HepG2 (cell line): ENCODE measurements around the gene PDE6H. TPM values are rescaled to one million over a fixed set of nuclear protein-coding genes. Genes with fewer than 3 reads are reported as not detected.

Experiments used
- CREM ChIP-seq, 2 experiments: sonication (generic) in 1 of 2; formaldehyde crosslinking in 1 of 2; IDR thresholded peaks; 2 replicates each; pipeline versions ENCODE4 v1.4.0 to v1.6.1; 2016 to 2020; ENCODE audit warnings: antibody characterized with exemption in 1 of 2, mild to moderate bottlenecking in 1 of 2, missing genetic modification reagents in 1 of 2
- ELF3 ChIP-seq: IDR thresholded peaks from 2 replicates; pipeline ENCODE4 v1.6.1; 2016; ENCODE audit warnings: missing genetic modification reagents, missing compliant biosample characterization
- HNF1A ChIP-seq, 2 experiments: sonication (generic) in 1 of 2; formaldehyde crosslinking in 1 of 2; IDR thresholded peaks; 2 replicates each; pipeline versions ENCODE4 v1.4.0 to v1.6.1; 2016 to 2020; ENCODE audit warnings: borderline replicate concordance in 1 of 2, low read depth in 1 of 2, mild to moderate bottlenecking in 1 of 2, missing genetic modification reagents in 1 of 2
- KLF11 ChIP-seq: IDR thresholded peaks from 2 replicates; pipeline ENCODE4 v1.6.1; 2016; ENCODE audit warnings: missing compliant biosample characterization
- NCOR1 ChIP-seq: fragments of 200-600 bp; sonication (generic); IDR thresholded peaks from 2 replicates; pipeline ENCODE4 v1.7.0; 2017; ENCODE audit warnings: antibody characterized with exemption, low read length, borderline replicate concordance
- PITX1 ChIP-seq: sonication (generic); formaldehyde crosslinking; IDR thresholded peaks from 2 replicates; pipeline ENCODE4 v1.5.1; 2020; ENCODE audit warnings: mild to moderate bottlenecking, missing genetic modification reagents
- POLR2AphosphoS2 ChIP-seq: IDR thresholded peaks from 2 replicates; pipeline ENCODE4 v1.6.1; 2011; ENCODE audit warnings: low read depth, low read length, improper control_type of control experiment
- PRMT3 ChIP-seq: sonication (generic); formaldehyde crosslinking; IDR thresholded peaks from 2 replicates; pipeline ENCODE4 v1.8.1; 2022; ENCODE audit warnings: low read depth, mild to moderate bottlenecking, moderate library complexity, missing genetic modification reagents, borderline replicate concordance
- ZNF101 ChIP-seq: sonication (generic); formaldehyde crosslinking; IDR thresholded peaks from 2 replicates; pipeline ENCODE4 v1.4.0; 2020; ENCODE audit warnings: mild to moderate bottlenecking, low read depth, missing genetic modification reagents, borderline replicate concordance
- ZNF333 ChIP-seq: sonication (generic); formaldehyde crosslinking; IDR thresholded peaks from 2 replicates; pipeline ENCODE4 v1.4.0; 2020; ENCODE audit warnings: mild to moderate bottlenecking, missing genetic modification reagents, borderline replicate concordance
- ZNF550 ChIP-seq: sonication (generic); formaldehyde crosslinking; IDR thresholded peaks from 2 replicates; pipeline ENCODE4 v1.4.0; 2020; ENCODE audit warnings: mild to moderate bottlenecking, missing genetic modification reagents, borderline replicate concordance
- ZNF792 ChIP-seq: IDR thresholded peaks from 2 replicates; pipeline ENCODE4 v1.6.1; 2016
- polyA plus RNA-seq, 8 experiments: library from polyadenylated mRNA; depleted of rRNA in 3 of 8; stranded (reverse) in 7 of 8; unstranded in 1 of 8; fragments of >200 nt; fragmentation: Illumina TruSeq in 4 of 8; extraction: Trizol in 4 of 8; gene quantifications; 2 replicates each; pipeline versions ENCODE4 v1.2.1 to v1.2.3, GENCODE V29; 2011 to 2016; ENCODE audit warnings: low read depth in 4 of 8, missing spikeins in 1 of 8, mixed read lengths in 1 of 8; ENCODE audit not compliant: insufficient read depth in 1 of 8
- total RNA-seq, 5 experiments: library from RNA; depleted of rRNA; stranded (reverse); fragments of >200 nt; fragmentation: Illumina TruSeq; extraction: Trizol; gene quantifications; 2 replicates each; pipeline ENCODE4 v1.2.3, GENCODE V29; 2016; ENCODE audit warnings: low read depth in 1 of 5

PDE6H gene
- total and polyA plus RNA-seq, 2 of the 13 experiments (the other 11 are each of a cell fraction or from before 2014, with no cell fraction given): not detected

DNA sequence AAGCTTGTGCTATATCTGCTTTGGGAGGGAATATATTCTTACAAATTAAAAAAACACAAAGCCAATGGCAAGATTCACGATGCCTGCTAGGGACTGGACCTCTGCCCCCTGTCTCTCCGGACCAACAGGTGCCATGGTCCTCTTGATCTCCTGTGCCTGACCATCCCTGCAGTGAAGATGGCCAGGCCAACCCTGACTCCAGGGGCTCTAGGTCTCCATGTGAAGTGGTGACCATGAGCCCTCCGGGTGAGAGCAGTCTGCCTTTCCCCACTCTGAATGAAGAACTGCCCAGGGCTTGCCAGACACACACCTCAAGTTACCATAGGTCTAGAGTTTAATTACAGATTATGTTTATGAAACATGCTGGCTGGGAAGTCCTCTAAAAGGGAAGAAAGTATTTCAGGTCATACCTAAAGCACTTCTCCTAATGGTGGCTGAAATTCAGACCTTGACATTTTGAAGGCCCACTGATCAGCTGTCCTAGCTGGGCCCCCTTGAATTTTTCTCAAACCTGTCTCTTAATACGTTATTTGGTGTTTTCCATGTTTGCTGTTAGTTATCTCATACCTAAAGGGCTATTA is 12.8 kb upstream of the PDE6H start (continued):
- TF ChIP-seq HNF1A (IDR thresholded peaks at IDR 0.05; ENCODE audit: low read depth): no peak
- no peak for TF ChIP-seq HNF1A (CRISPR knock-in tag; IDR thresholded peaks at IDR 0.05; ENCODE audit: borderline replicate concordance)
- TF ChIP-seq PITX1 (CRISPR knock-in tag): no peak
- TF ChIP-seq ZNF550: no peak
- TF ChIP-seq ELF3 (CRISPR knock-in tag): no peak
- no peak for TF ChIP-seq PRMT3 (CRISPR knock-in tag)
- TF ChIP-seq ZNF792 (CRISPR knock-in tag): no peak
- no peak for TF ChIP-seq NCOR1
- no peak for TF ChIP-seq ZNF101 (CRISPR knock-in tag)
- TF ChIP-seq POLR2AphosphoS2: no peak
- TF ChIP-seq KLF11 (CRISPR knock-in tag): no peak
- TF ChIP-seq ZNF333 (CRISPR knock-in tag): no peak
- TF ChIP-seq CREM (IDR thresholded peaks at IDR 0.05): no peak
- TF ChIP-seq CREM (CRISPR knock-in tag; IDR thresholded peaks at IDR 0.05): no peak
